ENCODE measurements around the gene IL19.

Gene IL19

DNA sequence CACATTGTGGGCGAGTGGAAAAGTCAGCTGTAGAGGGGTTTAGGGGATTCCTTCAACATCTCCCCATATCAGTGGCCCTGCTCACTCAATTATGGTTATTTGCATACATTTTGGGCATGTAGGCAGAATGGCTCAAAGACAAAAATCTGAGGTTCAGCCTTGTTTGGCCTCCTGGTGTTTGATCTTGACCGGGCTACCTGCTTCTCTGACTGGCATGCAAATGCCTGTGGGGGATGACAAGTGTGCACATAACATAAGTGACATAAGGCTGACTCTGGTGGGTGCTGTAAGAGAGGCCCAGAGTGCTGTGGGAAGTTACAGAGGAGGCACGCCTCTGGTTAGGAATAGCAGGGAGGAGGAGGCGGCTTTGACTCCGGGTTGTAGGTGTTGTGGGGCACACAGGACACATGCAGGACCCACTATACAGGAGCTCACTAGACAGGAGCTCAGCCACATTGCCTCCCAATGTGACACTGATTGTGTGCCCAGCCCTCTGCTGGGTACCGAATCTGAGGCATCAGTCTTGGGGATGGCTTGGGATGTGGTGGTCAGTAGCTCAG lies 29.4 kb upstream of the IL19 start:
- TF ChIP-seq EZH2phosphoT487 (conservative IDR thresholded peaks at IDR 0.05; ENCODE audit: low read length) (no peak), CTCF (IDR thresholded peaks at IDR 0.05; ENCODE audit: insufficient read depth, low read length, poor library complexity, severe bottlenecking) (no peak)
- H3K79me2 ChIP-seq (ENCODE audit: insufficient read depth, low read length), result no peaks in the 10 kb centered on the region
- H3K27me3 ChIP-seq (ENCODE audit: low read length), result no peaks in the 10 kb centered on the region
- no peak overlapping the region for H2AFZ ChIP-seq (ENCODE audit: low read depth, low read length, severe bottlenecking)
- no peak overlapping the region for H3K9ac ChIP-seq (ENCODE audit: low read length)
- H3K9me3 ChIP-seq (ENCODE audit: insufficient read depth, low read length), result no peaks in the 10 kb centered on the region
- H3K4me3 ChIP-seq (ENCODE audit: insufficient read depth, low read length, poor library complexity, severe bottlenecking), result no peak overlapping the region
- H3K27ac ChIP-seq (ENCODE audit: low read depth, low read length), result peak overlapping the region; percentile 52
- H3K4me2 ChIP-seq (ENCODE audit: low read depth, low read length, poor library complexity, severe bottlenecking), result no peak overlapping the region
- no peaks in the 10 kb centered on the region for H3K9me2 ChIP-seq (replicated peaks; ENCODE audit: insufficient read depth, low read length)
- H3K36me3 ChIP-seq (ENCODE audit: low read length), result no peaks in the 10 kb centered on the region
- H3F3A ChIP-seq (ENCODE audit: insufficient read depth), result peaks cover 5% of the 10 kb centered on the region; the same call in 1 of the 2 replicates
- H4K20me1 ChIP-seq (ENCODE audit: low read depth, low read length), result no peaks in the 10 kb centered on the region

- no peak overlapping the region for H3K27ac ChIP-seq (ENCODE audit: low read depth, low read length)
- no peak for TF ChIP-seq EZH2phosphoT487 (conservative IDR thresholded peaks at IDR 0.05; ENCODE audit: low read length)
- no peak for TF ChIP-seq CTCF (IDR thresholded peaks at IDR 0.05; ENCODE audit: insufficient read depth, low read length, poor library complexity, severe bottlenecking)
Measured at GRCh38 chr1:206742719-206743383, 27.7 kb upstream of the IL19 start.

GRCh38 chr1:206744683-206745082 lies 25.9 kb upstream of the IL19 start:
- H3K27ac ChIP-seq (ENCODE audit: low read depth, low read length), result no peak overlapping the region
- no peaks in the 10 kb centered on the region for H3K79me2 ChIP-seq (ENCODE audit: insufficient read depth, low read length)
- TF ChIP-seq CTCF (IDR thresholded peaks at IDR 0.05; ENCODE audit: insufficient read depth, low read length, poor library complexity, severe bottlenecking) (no peak), EZH2phosphoT487 (conservative IDR thresholded peaks at IDR 0.05; ENCODE audit: low read length) (no peak)
- no peak overlapping the region for H3K4me2 ChIP-seq (ENCODE audit: low read depth, low read length, poor library complexity, severe bottlenecking)
- no peaks in the 10 kb centered on the region for H4K20me1 ChIP-seq (ENCODE audit: low read depth, low read length)
- no peaks in the 10 kb centered on the region for H3K9me3 ChIP-seq (ENCODE audit: insufficient read depth, low read length)
- H2AFZ ChIP-seq (ENCODE audit: low read depth, low read length, severe bottlenecking), result no peak overlapping the region
- no peaks in the 10 kb centered on the region for H3K27me3 ChIP-seq (ENCODE audit: low read length)
- no peaks in the 10 kb centered on the region for H3K9me2 ChIP-seq (replicated peaks; ENCODE audit: insufficient read depth, low read length)
- no peaks in the 10 kb centered on the region for H3K36me3 ChIP-seq (ENCODE audit: low read length)
- no peak overlapping the region for H3K9ac ChIP-seq (ENCODE audit: low read length)
- H3K4me3 ChIP-seq (ENCODE audit: insufficient read depth, low read length, poor library complexity, severe bottlenecking), result no peak overlapping the region
- H3F3A ChIP-seq (ENCODE audit: insufficient read depth), result peaks cover 5% of the 10 kb centered on the region; the same call in 1 of the 2 replicates

More at GRCh38 chr1:206742719-206743383, 27.7 kb upstream of the IL19 start:
- no peaks in the 10 kb centered on the region for H4K20me1 ChIP-seq (ENCODE audit: low read depth, low read length)
- no peaks in the 10 kb centered on the region for H3K79me2 ChIP-seq (ENCODE audit: insufficient read depth, low read length)
- no peaks in the 10 kb centered on the region for H3K36me3 ChIP-seq (ENCODE audit: low read length)
- no peaks in the 10 kb centered on the region for H3K27me3 ChIP-seq (ENCODE audit: low read length)
- no peak overlapping the region for H3K9ac ChIP-seq (ENCODE audit: low read length)
- no peak overlapping the region for H2AFZ ChIP-seq (ENCODE audit: low read depth, low read length, severe bottlenecking)
- H3K9me2 ChIP-seq (replicated peaks; ENCODE audit: insufficient read depth, low read length), result no peaks in the 10 kb centered on the region
- no peak overlapping the region for H3K4me2 ChIP-seq (ENCODE audit: low read depth, low read length, poor library complexity, severe bottlenecking)
- H3F3A ChIP-seq (ENCODE audit: insufficient read depth), result peaks cover 5% of the 10 kb centered on the region; the same call in 1 of the 2 replicates
- no peak overlapping the region for H3K4me3 ChIP-seq (ENCODE audit: insufficient read depth, low read length, poor library complexity, severe bottlenecking)
- H3K9me3 ChIP-seq (ENCODE audit: insufficient read depth, low read length), result no peaks in the 10 kb centered on the region
